WERI-Rb-1 (cell line): ENCODE data around the gene CSTF3.

ENCODE experiments used
- DNase-seq: peaks from one replicate; pipeline ENCODE4 v3.0.0-alpha.2; 2020
- H3K27ac ChIP-seq: fragments of 250-450 bp; sonication (Bioruptor Pico); 2 replicates; pipeline ENCODE4 v1.5.1; 2020; ENCODE audit warnings: mild to moderate bottlenecking, moderate library complexity
- H3K27me3 ChIP-seq: fragments of 250-450 bp; sonication (Bioruptor Pico); 2 replicates; pipeline ENCODE4 v1.5.1; 2021; ENCODE audit warnings: mild to moderate bottlenecking, low read depth, moderate library complexity; ENCODE audit not compliant: insufficient read depth, severe bottlenecking
- H3K36me3 ChIP-seq: fragments of 250-450 bp; sonication (Bioruptor Pico); 2 replicates; pipeline ENCODE4 v1.5.1; 2020; ENCODE audit warnings: mild to moderate bottlenecking, moderate library complexity
- H3K4me3 ChIP-seq: 2 replicates; pipeline ENCODE4 v1.5.1; 2011; ENCODE audit warnings: low read depth, mild to moderate bottlenecking, control low read depth, low read length
- H3K9me3 ChIP-seq: fragments of 250-450 bp; sonication (Bioruptor Pico); 2 replicates; pipeline ENCODE4 v1.5.1; 2021; ENCODE audit warnings: mild to moderate bottlenecking, moderate library complexity; ENCODE audit not compliant: severe bottlenecking
- TF ChIP-seq, protein P1 (sequence below): IDR thresholded peaks from 2 replicates; pipeline ENCODE4 v1.5.1; 2011; ENCODE audit warnings: low read depth, mild to moderate bottlenecking, control low read depth, inconsistent platforms, low read length

CSTF3 gene

DNA sequence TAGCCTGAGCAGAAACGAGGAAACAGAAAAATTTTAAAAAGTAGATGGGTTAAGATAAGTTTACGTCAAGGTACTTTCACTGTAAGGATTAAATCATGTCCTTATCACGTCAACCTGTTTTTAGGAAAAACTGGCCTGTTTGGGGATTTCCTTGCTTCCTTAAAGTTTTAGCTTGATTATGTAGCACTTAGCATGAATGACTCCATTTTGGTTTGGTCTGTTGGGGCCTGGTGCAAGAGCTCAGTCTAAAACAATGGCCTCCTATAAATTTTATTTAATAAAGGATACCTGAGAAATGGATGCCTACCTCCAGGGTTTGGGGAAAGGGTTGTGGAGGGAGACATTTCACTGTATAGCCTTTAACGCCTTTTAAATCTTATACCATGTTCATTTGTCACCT is 33.2 kb upstream of the CSTF3 start:
- no peaks in the 10 kb centered on the region for H3K27me3 ChIP-seq
- no peak for DNase-seq
- no peak overlapping the region for H3K4me3 ChIP-seq
- TF ChIP-seq, protein P1, sequence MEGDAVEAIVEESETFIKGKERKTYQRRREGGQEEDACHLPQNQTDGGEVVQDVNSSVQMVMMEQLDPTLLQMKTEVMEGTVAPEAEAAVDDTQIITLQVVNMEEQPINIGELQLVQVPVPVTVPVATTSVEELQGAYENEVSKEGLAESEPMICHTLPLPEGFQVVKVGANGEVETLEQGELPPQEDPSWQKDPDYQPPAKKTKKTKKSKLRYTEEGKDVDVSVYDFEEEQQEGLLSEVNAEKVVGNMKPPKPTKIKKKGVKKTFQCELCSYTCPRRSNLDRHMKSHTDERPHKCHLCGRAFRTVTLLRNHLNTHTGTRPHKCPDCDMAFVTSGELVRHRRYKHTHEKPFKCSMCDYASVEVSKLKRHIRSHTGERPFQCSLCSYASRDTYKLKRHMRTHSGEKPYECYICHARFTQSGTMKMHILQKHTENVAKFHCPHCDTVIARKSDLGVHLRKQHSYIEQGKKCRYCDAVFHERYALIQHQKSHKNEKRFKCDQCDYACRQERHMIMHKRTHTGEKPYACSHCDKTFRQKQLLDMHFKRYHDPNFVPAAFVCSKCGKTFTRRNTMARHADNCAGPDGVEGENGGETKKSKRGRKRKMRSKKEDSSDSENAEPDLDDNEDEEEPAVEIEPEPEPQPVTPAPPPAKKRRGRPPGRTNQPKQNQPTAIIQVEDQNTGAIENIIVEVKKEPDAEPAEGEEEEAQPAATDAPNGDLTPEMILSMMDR, result no peak
- H3K27ac ChIP-seq, result no peak overlapping the region
- H3K9me3 ChIP-seq, result no peaks in the 10 kb centered on the region
- H3K36me3 ChIP-seq, result no peaks in the 10 kb centered on the region

DNA sequence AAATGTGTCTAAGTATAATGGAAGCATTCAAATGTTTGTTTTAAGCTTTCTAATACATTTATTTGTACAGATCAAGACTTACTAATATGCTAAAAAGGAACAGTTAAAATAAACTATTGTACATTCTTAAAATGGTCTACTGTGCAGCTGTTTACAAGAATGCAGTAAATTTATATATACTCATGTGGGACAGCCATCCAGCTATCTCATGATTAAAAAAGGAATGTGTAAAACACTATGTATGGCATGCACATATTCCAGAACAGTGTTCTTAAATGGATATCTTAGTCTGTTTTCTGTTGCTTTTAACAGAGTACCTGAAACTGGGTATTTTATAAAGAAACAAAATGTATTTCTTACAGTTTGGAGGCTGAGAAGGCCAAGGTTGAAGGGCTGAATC is 30.2 kb upstream of the CSTF3 start:
- Histone ChIP-seq H3K27me3 (no peaks in the 10 kb centered on the region), H3K36me3 (no peaks in the 10 kb centered on the region), H3K9me3 (no peaks in the 10 kb centered on the region), H3K4me3 (no peak overlapping the region), H3K27ac (no peak overlapping the region)
- no peak for DNase-seq
- TF ChIP-seq, protein P1, result no peak

DNA sequence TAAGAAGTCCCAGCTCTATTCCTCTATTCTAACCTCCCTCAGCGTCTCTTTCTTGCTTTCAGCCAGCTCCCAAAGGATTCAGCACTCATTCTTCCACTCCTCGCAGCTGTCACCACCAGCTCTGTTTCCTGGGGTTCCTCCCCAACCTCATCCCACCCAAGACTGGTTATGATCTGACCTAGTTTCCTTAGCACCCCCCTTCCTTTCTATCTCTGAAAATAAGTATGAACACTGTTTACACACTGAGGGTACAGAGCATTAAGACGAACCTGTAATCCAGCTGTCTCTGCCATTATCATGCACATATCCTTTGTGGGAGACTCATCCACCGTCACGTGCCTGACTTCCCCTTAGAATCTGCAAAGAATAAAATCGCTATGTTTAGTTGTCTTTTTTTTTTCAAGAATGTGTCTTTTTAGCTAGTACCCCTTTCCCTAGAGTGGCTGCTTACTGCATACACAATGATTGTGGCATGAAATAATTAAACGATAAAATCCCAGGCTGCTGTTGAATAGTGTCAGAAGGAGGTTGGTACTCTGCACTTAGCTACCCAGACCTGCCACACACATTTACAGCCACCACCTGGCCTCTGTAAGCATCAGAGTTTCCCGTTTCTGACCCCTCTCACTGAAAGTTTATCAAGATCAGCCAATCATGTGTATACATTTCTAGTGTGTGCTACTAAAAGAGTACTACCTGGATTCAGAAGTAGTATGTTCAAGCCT is 26.9 kb upstream of the CSTF3 start:
- Histone ChIP-seq H3K27ac (no peak overlapping the region), H3K27me3 (no peaks in the 10 kb centered on the region), H3K9me3 (no peaks in the 10 kb centered on the region), H3K36me3 (no peaks in the 10 kb centered on the region), H3K4me3 (no peak overlapping the region)
- TF ChIP-seq, protein P1, result no peak
- DNase-seq, result no peak

DNA sequence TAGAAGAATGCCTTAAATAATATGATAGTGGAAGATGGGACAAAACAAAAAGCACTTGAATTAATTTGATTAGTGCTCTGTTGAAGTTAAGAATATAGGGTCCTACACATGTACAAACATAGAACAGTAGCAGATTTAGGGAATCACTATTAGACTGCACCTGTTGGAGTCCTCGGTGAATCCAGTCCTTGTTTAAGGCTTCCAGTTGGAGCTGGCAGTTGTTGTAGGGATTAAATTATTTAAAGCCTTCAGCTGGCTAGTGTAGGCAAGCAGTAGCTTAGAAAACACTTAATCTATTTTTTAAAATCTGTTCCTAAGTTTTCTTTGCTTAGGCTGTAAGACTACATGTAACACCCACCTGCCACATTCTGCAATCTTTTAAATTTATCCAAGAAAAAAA is 24.5 kb upstream of the CSTF3 start:
- Histone ChIP-seq H3K36me3 (no peaks in the 10 kb centered on the region), H3K27ac (no peak overlapping the region), H3K9me3 (no peaks in the 10 kb centered on the region), H3K4me3 (no peak overlapping the region), H3K27me3 (no peaks in the 10 kb centered on the region)
- peak; percentile 41 for DNase-seq
- TF ChIP-seq, protein P1, result no peak

DNA sequence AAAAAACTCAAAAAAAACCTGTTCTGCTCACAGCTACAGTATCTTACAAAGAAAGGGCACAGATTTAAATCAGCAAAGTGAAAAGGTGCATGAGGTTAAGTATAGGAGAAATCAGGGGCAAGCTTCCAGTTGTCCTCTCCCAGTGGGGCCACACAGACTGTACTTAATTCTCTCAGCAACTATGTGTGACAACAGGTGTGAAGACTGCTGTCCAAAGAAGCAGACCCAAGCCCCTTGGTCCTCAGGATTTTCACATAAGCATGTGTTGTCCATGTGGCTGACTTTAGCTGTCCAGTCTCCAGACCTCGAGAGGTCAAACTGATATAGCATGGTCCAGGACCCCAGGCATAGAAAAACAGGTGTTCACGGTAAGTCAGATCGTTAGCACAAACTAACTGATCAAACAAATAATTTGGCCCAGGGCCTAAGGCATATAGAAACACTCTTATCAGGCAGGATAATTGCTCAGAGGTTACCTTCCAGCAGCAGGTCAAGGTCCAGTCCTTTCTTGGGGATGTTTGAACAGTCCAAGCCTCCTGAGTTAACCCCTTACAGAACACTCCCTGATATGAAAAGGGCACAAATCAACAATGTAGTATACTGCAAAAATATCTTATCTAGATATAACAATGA is 21.1 kb upstream of the CSTF3 start:
- TF ChIP-seq, protein P1, result no peak
- no peaks in the 10 kb centered on the region for H3K9me3 ChIP-seq
- no peak for DNase-seq
- no peak overlapping the region for H3K27ac ChIP-seq
- H3K4me3 ChIP-seq, result no peak overlapping the region
- no peaks in the 10 kb centered on the region for H3K27me3 ChIP-seq
- H3K36me3 ChIP-seq, result no peaks in the 10 kb centered on the region
